ENCODE results near the gene VMO1.
A peak's percentile ranks its signal among the peaks of the same experiment; 100 is the strongest.

The VMO1 gene

GRCh38 chr17:4812690-4813089 lies 26.5 kb upstream of the VMO1 start:
- Histone ChIP-seq H2BK12ac (ENCODE audit: low read length in 2 of 2) (no peak overlapping the region), H3K9ac (ENCODE audit: low read length) (no peak overlapping the region), H4K8ac (ENCODE audit: low read length) (no peak overlapping the region), H4K91ac (ENCODE audit: low read length) (no peak overlapping the region), H3K27ac (ENCODE audit: low read length, poor library complexity, severe bottlenecking) (no peak overlapping the region), H3K4ac (ENCODE audit: low read depth in 1 of 2, low read length in 2 of 2) (no peak overlapping the region), H2BK5ac (ENCODE audit: low read depth, low read length, poor library complexity, severe bottlenecking) (no peak overlapping the region), H2BK120ac (ENCODE audit: low read depth, low read length) (no peak overlapping the region), H3K4me1 (ENCODE audit: control insufficient read depth, insufficient read depth, low read depth, low read length) (peaks cover 6% of the 10 kb centered on the region), H3K23ac (ENCODE audit: low read length in 2 of 2) (no peak overlapping the region), H3K4me3 (ENCODE audit: insufficient read depth in 1 of 2, low read depth in 1 of 2, low read length in 2 of 2) (no peak overlapping the region), H3K79me1 (replicated peaks; ENCODE audit: low read length, poor library complexity, severe bottlenecking) (peaks cover 20% of the 10 kb centered on the region), H2AFZ (ENCODE audit: low read depth, low read length) (no peak overlapping the region), H3K14ac (ENCODE audit: low read length in 2 of 2) (no peak overlapping the region), H3K4me2 (ENCODE audit: low read length, poor library complexity, severe bottlenecking) (no peak overlapping the region), H3K27me3 (ENCODE audit: control insufficient read depth in 1 of 2, insufficient read depth in 1 of 2, low read length in 2 of 2) (no peaks in the 10 kb centered on the region), H3K9me3 (ENCODE audit: control insufficient read depth, low read length) (no peaks in the 10 kb centered on the region), H2BK15ac (ENCODE audit: low read depth, poor library complexity, severe bottlenecking) (no peak overlapping the region), H3K18ac (ENCODE audit: low read depth in 1 of 2, low read length in 2 of 2) (no peak overlapping the region), H2AK5ac (ENCODE audit: low read length, severe bottlenecking) (no peak overlapping the region), H3K36me3 (ENCODE audit: control insufficient read depth in 1 of 2, insufficient read depth in 2 of 2, low read depth in 1 of 2, low read length in 2 of 2) (peaks cover 59 to 60% of the 10 kb centered on the region in 2 experiments)
- no peak for DNase-seq
- 98% methylated on average over 7 of the region's 7 CpGs for WGBS

GRCh38 chr17:4811471-4811870 lies 25.3 kb upstream of the VMO1 start:
- no peak overlapping the region for H3K4me3 ChIP-seq (ENCODE audit: insufficient read depth in 1 of 2, low read depth in 1 of 2, low read length in 2 of 2)
- no peak overlapping the region for H2BK12ac ChIP-seq (ENCODE audit: low read length in 2 of 2)
- no peak overlapping the region for H3K14ac ChIP-seq (ENCODE audit: low read length in 2 of 2)
- H3K4me1 ChIP-seq (ENCODE audit: control insufficient read depth, insufficient read depth, low read depth, low read length), result peaks cover 8% of the 10 kb centered on the region
- no peak overlapping the region for H2BK5ac ChIP-seq (ENCODE audit: low read depth, low read length, poor library complexity, severe bottlenecking)
- peaks cover 47 to 52% of the 10 kb centered on the region in 2 experiments for H3K36me3 ChIP-seq (ENCODE audit: control insufficient read depth in 1 of 2, insufficient read depth in 2 of 2, low read depth in 1 of 2, low read length in 2 of 2)
- no peak overlapping the region for H2AK5ac ChIP-seq (ENCODE audit: low read length, severe bottlenecking)
- no peak overlapping the region for H3K27ac ChIP-seq (ENCODE audit: low read length, poor library complexity, severe bottlenecking)
- no peak for DNase-seq
- H4K8ac ChIP-seq (ENCODE audit: low read length), result no peak overlapping the region
- no peak overlapping the region for H4K91ac ChIP-seq (ENCODE audit: low read length)
- no peaks in the 10 kb centered on the region for H3K9me3 ChIP-seq (ENCODE audit: control insufficient read depth, low read length)
- no peak overlapping the region for H2BK15ac ChIP-seq (ENCODE audit: low read depth, poor library complexity, severe bottlenecking)
- no peak overlapping the region for H3K9ac ChIP-seq (ENCODE audit: low read length)
- no peak overlapping the region for H3K4ac ChIP-seq (ENCODE audit: low read depth in 1 of 2, low read length in 2 of 2)
- no peak overlapping the region for H3K23ac ChIP-seq (ENCODE audit: low read length in 2 of 2)
- no peak overlapping the region for H3K18ac ChIP-seq (ENCODE audit: low read depth in 1 of 2, low read length in 2 of 2)
- no peak overlapping the region for H3K4me2 ChIP-seq (ENCODE audit: low read length, poor library complexity, severe bottlenecking)
- H3K79me1 ChIP-seq (replicated peaks; ENCODE audit: low read length, poor library complexity, severe bottlenecking), result peaks cover 24% of the 10 kb centered on the region
- 97% methylated on average over 12 of the region's 12 CpGs for WGBS
- no peak overlapping the region for H2BK120ac ChIP-seq (ENCODE audit: low read depth, low read length)
- H3K27me3 ChIP-seq (ENCODE audit: control insufficient read depth in 1 of 2, insufficient read depth in 1 of 2, low read length in 2 of 2), result no peaks in the 10 kb centered on the region
- no peak overlapping the region for H2AFZ ChIP-seq (ENCODE audit: low read depth, low read length)

GRCh38 chr17:4810696-4811290 lies 24.6 kb upstream of the VMO1 start:
- H3K79me1 ChIP-seq (replicated peaks; ENCODE audit: low read length, poor library complexity, severe bottlenecking), result peaks cover 26% of the 10 kb centered on the region

GRCh38 chr17:4808378-4808767 lies 22.2 kb upstream of the VMO1 start:
- Histone ChIP-seq H3K79me1 (replicated peaks; ENCODE audit: low read length, poor library complexity, severe bottlenecking) (peaks cover 29% of the 10 kb centered on the region), H2BK15ac (ENCODE audit: low read depth, poor library complexity, severe bottlenecking) (no peak overlapping the region), H3K9ac (ENCODE audit: low read length) (peak overlapping the region; percentile 80), H3K27me3 (ENCODE audit: control insufficient read depth in 1 of 2, insufficient read depth in 1 of 2, low read length in 2 of 2) (no peaks in the 10 kb centered on the region), H3K4me2 (ENCODE audit: low read length, poor library complexity, severe bottlenecking) (no peak overlapping the region), H4K91ac (ENCODE audit: low read length) (no peak overlapping the region), H2AFZ (ENCODE audit: low read depth, low read length) (no peak overlapping the region), H4K8ac (ENCODE audit: low read length) (no peak overlapping the region), H3K9me3 (ENCODE audit: control insufficient read depth, low read length) (no peaks in the 10 kb centered on the region), H3K18ac (ENCODE audit: low read depth in 1 of 2, low read length in 2 of 2) (no peak overlapping the region), H3K23ac (ENCODE audit: low read length in 2 of 2) (no peak overlapping the region), H3K4ac (ENCODE audit: low read depth in 1 of 2, low read length in 2 of 2) (no peak overlapping the region), H2BK12ac (ENCODE audit: low read length in 2 of 2) (no peak overlapping the region), H3K36me3 (ENCODE audit: control insufficient read depth in 1 of 2, insufficient read depth in 2 of 2, low read depth in 1 of 2, low read length in 2 of 2) (peaks cover 26 to 28% of the 10 kb centered on the region in 2 experiments), H3K4me1 (ENCODE audit: control insufficient read depth, insufficient read depth, low read depth, low read length) (peaks cover 8% of the 10 kb centered on the region), H3K27ac (ENCODE audit: low read length, poor library complexity, severe bottlenecking) (no peak overlapping the region), H2BK5ac (ENCODE audit: low read depth, low read length, poor library complexity, severe bottlenecking) (no peak overlapping the region), H2BK120ac (ENCODE audit: low read depth, low read length) (no peak overlapping the region), H3K4me3 (ENCODE audit: insufficient read depth in 1 of 2, low read depth in 1 of 2, low read length in 2 of 2) (no peak overlapping the region), H3K14ac (ENCODE audit: low read length in 2 of 2) (no peak overlapping the region), H2AK5ac (ENCODE audit: low read length, severe bottlenecking) (no peak overlapping the region)
- WGBS, result 92% methylated on average over 5 of the region's 6 CpGs
- DNase-seq, result no peak

More at GRCh38 chr17:4810696-4811290, 24.6 kb upstream of the VMO1 start:
- Histone ChIP-seq H3K27me3 (ENCODE audit: control insufficient read depth in 1 of 2, insufficient read depth in 1 of 2, low read length in 2 of 2) (no peaks in the 10 kb centered on the region), H3K9ac (ENCODE audit: low read length) (no peak overlapping the region), H3K4ac (ENCODE audit: low read depth in 1 of 2, low read length in 2 of 2) (no peak overlapping the region), H4K91ac (ENCODE audit: low read length) (no peak overlapping the region), H2AFZ (ENCODE audit: low read depth, low read length) (no peak overlapping the region), H3K4me3 (ENCODE audit: insufficient read depth in 1 of 2, low read depth in 1 of 2, low read length in 2 of 2) (no peak overlapping the region), H2BK15ac (ENCODE audit: low read depth, poor library complexity, severe bottlenecking) (no peak overlapping the region), H4K8ac (ENCODE audit: low read length) (no peak overlapping the region), H3K36me3 (ENCODE audit: control insufficient read depth in 1 of 2, insufficient read depth in 2 of 2, low read depth in 1 of 2, low read length in 2 of 2) (peaks cover 42 to 45% of the 10 kb centered on the region in 2 experiments), H2AK5ac (ENCODE audit: low read length, severe bottlenecking) (no peak overlapping the region), H2BK12ac (ENCODE audit: low read length in 2 of 2) (no peak overlapping the region), H3K4me1 (ENCODE audit: control insufficient read depth, insufficient read depth, low read depth, low read length) (peaks cover 8% of the 10 kb centered on the region), H3K4me2 (ENCODE audit: low read length, poor library complexity, severe bottlenecking) (no peak overlapping the region), H3K9me3 (ENCODE audit: control insufficient read depth, low read length) (no peaks in the 10 kb centered on the region), H2BK120ac (ENCODE audit: low read depth, low read length) (no peak overlapping the region), H3K23ac (ENCODE audit: low read length in 2 of 2) (no peak overlapping the region), H3K14ac (ENCODE audit: low read length in 2 of 2) (no peak overlapping the region), H3K27ac (ENCODE audit: low read length, poor library complexity, severe bottlenecking) (no peak overlapping the region), H2BK5ac (ENCODE audit: low read depth, low read length, poor library complexity, severe bottlenecking) (no peak overlapping the region), H3K18ac (ENCODE audit: low read depth in 1 of 2, low read length in 2 of 2) (no peak overlapping the region)
- no peak for DNase-seq
- 95% methylated on average over 13 of the region's 13 CpGs for WGBS

Measured in mesenchymal stem cell (in vitro differentiated cells and primary cell).